D721Med (cell line): Measurements from ENCODE around the gene ABHD16B.

Experiments
- DNase-seq: peaks from one replicate; pipeline ENCODE4 v3.0.0; 2011; ENCODE audit warnings: low spot score; ENCODE audit not compliant: insufficient read length
- FAIRE-seq: peaks from 2 replicates; lab custom pipeline; 2011; peaks lifted over from hg19 to GRCh38; lab: Jason Lieb, UNC
- TF ChIP-seq, protein P1 (sequence below): IDR thresholded peaks from 2 replicates; pipeline ENCODE4 v1.5.1; 2012; ENCODE audit warnings: mild to moderate bottlenecking, control low read depth; ENCODE audit not compliant: insufficient read depth; ENCODE audit errors: missing control alignments

The ABHD16B gene

DNA sequence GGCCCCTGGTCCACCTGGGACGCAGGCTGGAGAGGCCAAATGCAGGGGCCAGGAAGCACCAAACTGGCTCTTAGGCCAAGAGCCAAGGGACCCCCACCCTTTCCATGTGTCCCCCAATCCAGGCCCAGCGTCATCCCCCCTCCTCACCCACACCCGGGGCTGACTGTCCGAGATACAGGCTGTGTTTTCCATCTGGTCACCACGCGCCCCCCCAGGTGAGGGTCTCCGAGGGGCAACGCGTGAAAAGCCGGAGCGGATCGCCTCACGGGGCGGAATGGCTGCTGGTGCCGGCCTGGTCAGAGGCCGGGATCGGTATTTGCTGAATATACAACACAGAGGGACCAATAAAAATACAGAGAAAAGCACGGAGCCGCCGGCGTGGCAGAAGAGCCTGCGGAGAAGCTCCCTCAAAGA lies 5.2 kb upstream of the ABHD16B start:
- TF ChIP-seq, protein P1, sequence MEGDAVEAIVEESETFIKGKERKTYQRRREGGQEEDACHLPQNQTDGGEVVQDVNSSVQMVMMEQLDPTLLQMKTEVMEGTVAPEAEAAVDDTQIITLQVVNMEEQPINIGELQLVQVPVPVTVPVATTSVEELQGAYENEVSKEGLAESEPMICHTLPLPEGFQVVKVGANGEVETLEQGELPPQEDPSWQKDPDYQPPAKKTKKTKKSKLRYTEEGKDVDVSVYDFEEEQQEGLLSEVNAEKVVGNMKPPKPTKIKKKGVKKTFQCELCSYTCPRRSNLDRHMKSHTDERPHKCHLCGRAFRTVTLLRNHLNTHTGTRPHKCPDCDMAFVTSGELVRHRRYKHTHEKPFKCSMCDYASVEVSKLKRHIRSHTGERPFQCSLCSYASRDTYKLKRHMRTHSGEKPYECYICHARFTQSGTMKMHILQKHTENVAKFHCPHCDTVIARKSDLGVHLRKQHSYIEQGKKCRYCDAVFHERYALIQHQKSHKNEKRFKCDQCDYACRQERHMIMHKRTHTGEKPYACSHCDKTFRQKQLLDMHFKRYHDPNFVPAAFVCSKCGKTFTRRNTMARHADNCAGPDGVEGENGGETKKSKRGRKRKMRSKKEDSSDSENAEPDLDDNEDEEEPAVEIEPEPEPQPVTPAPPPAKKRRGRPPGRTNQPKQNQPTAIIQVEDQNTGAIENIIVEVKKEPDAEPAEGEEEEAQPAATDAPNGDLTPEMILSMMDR, result no peak
- no peak for DNase-seq
- FAIRE-seq, result no peak

DNA sequence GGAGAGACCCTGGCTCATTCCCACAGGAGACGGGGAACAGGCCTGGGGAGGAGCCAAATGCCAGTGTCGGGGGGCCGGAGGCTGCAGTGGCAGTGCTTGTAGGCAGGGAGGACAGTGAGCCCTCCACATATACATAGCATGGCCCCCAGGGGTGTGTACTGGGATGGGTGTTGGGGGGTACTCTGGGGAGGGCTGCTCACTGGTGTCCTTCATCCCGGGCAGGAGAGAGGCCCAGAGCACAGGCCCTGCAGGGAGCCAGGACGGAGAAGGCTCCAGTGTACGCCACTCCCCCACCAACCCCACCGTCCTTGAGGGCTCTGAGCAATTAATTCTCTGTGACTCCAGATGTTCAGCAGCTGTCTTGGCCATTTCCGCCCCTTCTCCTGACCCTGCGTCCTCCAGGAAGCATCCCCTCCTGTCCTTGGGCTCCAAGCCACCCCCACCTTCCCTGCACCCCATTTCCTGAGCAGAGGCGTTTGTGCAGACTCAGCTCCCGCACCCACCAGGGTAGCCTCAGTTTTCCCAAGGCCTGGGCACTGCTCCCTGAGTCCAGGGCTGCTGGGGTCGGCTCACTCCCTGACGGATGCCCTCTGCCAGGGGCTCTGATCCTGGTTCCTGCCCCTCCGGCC lies 3.4 kb upstream of the ABHD16B start:
- DNase-seq (no peak), FAIRE-seq (no peak)
- TF ChIP-seq, protein P1, result no peak

DNA sequence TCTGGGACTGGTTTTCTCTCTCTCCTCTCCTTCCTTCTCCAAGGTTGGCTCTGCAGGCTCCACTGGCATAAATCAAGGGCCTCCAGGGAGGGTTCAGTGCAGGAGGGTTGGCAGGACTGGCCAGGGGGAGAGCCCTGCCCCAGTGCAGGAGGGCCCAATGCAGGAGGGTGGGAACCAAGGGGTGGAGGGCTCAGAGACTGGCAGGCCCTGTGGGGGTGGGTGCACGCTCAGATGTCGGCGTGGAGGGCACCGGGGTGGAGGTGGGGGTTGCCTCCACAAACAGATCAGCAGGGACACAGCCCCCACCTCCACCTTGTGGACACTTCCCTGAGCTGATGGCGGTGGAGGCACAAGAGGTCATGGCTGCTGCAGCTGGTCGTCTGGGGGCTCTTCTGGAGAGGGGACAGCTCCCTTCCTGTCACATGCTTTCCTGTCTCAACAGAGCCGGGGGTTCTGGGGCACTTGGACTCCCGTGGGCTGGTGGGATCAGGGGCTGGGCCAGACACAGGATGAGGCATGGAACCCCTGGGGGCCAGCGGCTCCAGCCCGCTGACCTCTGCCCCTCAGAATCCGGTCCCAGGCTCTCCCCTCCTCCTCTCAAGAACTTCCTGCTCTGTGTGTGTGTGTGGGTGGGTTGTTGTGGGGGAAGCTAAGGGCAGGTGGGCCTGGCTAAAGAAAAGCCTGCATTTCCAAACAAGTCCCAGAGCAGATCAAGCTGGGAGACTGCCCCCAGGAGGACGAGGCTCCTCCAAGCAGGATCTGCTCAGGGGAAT lies 2.7 kb upstream of the ABHD16B start:
- DNase-seq (no peak), FAIRE-seq (no peak)
- TF ChIP-seq, protein P1, result peak; percentile 17

DNA sequence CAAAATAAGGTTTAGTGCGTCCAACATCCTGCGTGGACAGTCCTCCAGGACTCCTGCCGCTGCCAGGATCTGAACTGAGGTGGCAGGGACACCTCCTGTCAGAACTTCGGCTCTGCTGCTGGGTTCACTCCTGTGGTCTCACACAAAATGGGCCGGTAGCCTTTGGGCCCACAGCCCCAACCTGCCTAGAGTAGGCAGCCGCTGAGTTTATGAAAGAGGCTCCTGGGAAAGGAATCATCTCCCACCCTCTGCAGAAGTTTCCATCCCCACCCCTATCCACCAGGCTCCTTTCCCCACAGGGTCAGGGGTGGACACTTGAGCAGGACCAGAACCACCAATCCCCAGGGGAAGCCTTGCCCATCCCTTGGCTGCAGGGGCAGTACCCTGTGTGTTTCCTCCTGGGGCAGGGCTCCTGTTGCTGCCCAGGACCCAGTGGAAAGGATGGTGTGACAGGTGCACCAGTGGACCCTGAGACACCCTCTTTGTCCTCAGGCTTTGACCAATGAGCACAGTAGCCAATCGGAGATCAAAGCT lies 2.1 kb upstream of the ABHD16B start:
- no peak for FAIRE-seq
- DNase-seq, result no peak
- TF ChIP-seq, protein P1, result no peak

DNA sequence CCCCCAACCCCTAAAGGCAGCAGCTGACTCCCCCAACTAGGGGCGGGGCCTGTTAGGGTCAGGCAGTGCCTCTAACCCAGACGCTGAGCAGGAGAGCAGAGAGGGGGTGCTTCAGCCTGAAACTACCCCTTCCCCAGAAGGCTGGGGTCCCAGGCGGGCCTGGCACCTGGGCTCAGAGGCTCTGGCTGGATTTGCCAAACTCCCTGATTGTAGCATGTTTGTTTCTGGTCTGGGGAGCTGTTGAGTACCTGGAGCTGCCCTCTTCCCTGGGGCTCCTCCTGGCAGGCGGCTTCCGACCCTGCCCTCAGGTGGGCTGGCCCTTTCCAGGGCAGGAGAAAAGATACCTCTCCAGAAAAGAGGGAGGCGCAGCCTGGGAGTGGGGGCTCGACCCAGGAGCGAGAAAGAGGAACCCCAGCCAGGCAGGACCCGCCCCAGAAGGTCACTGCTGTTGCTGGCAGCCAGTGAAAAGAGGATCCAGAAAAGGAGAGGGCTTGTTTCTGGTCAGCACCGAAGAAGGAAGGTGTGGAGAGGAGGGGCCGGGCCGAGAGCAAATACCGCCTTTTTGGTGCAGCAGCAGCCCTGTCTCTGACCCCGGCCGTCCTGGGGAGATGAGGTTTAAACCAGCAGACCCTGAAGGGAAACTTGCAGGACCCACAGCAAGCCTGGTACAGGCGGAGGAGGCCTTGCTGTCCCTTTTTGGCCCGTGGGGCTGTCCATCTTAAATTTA lies 810 bp upstream of the ABHD16B start:
- FAIRE-seq (no peak), DNase-seq (no peak)
- TF ChIP-seq, protein P1, result no peak

DNA sequence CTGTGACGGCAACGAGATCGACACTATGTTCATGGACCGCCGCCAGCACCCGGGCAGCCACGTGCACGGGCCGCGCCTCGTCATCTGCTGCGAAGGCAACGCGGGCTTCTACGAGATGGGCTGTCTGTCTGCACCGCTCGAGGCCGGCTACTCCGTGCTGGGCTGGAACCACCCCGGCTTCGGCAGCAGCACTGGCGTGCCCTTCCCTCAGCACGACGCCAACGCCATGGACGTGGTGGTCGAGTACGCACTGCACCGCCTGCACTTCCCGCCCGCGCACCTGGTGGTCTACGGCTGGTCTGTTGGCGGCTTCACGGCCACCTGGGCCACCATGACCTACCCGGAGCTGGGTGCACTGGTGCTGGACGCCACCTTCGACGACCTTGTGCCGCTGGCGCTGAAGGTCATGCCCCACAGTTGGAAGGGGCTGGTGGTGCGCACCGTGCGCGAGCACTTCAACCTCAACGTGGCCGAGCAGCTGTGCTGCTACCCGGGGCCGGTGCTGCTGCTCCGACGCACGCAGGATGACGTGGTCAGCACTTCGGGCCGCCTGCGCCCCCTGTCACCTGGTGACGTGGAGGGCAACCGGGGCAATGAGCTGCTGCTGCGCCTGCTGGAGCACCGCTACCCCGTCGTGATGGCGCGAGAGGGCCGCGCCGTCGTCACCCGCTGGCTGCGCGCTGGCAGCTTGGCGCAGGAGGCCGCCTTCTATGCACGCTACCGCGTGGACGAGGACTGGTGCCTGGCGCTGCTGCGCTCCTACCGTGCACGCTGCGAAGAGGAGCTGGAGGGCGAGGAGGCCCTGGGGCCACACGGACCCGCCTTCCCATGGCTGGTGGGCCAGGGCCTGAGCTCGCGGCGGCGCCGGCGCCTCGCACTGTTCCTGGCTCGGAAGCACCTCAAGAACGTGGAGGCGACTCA lies 943 bp downstream of the ABHD16B start:
- DNase-seq (no peak), FAIRE-seq (no peak)
- TF ChIP-seq, protein P1, result no peak
